GM23338 (cell line): ENCODE measurements around the gene GLG1.

ENCODE experiments used
- CREB1 ChIP-seq: fragments of 250-450 bp; sonication (Bioruptor Pico); IDR thresholded peaks from 2 replicates; pipeline ENCODE4 v1.5.0; 2020; ENCODE audit warnings: low read depth, mild to moderate bottlenecking, moderate library complexity
- CTCF ChIP-seq, 2 experiments: fragments of 200-600 bp in 1 of 2; sonication (generic) in 1 of 2; conservative IDR thresholded peaks; 2 replicates each; pipeline versions ENCODE4 v1.5.1 to v1.6.1; 2016 to 2017; ENCODE audit warnings: antibody characterized with exemption in 2 of 2, low read depth in 2 of 2, mild to moderate bottlenecking in 2 of 2, moderate library complexity in 1 of 2
- EZH2 ChIP-seq: fragments of 200-600 bp; sonication (generic); IDR thresholded peaks from one replicate; pipeline ENCODE4 v1.8.0; 2017; ENCODE audit warnings: antibody characterized with exemption, mild to moderate bottlenecking, low read depth; ENCODE audit not compliant: unreplicated experiment
- EZH2phosphoT487 ChIP-seq: fragments of 200-600 bp; sonication (generic); IDR thresholded peaks from one replicate; pipeline ENCODE4 v1.8.1; 2018; ENCODE audit warnings: antibody characterized with exemption; ENCODE audit not compliant: unreplicated experiment
- JUNB ChIP-seq: IDR thresholded peaks from one replicate; pipeline ENCODE4 v1.6.1; 2016; ENCODE audit warnings: antibody characterized with exemption; ENCODE audit not compliant: unreplicated experiment
- POLR2AphosphoS5 ChIP-seq: IDR thresholded peaks from 2 replicates; pipeline ENCODE4 v1.6.1; 2016; ENCODE audit warnings: antibody characterized with exemption, low read depth
- REST ChIP-seq: IDR thresholded peaks from one replicate; pipeline ENCODE4 v1.6.1; 2018; ENCODE audit warnings: antibody characterized with exemption; ENCODE audit not compliant: unreplicated experiment
- ZNF114 ChIP-seq: fragments of 250-450 bp; sonication (Bioruptor Pico); IDR thresholded peaks from 2 replicates; pipeline ENCODE4 v1.5.0; 2020; ENCODE audit warnings: mild to moderate bottlenecking, moderate library complexity
- ZNF331 ChIP-seq: fragments of 250-450 bp; sonication (Bioruptor Pico); IDR thresholded peaks from 2 replicates; pipeline ENCODE4 v1.5.0; 2020; ENCODE audit warnings: low read depth, mild to moderate bottlenecking, moderate library complexity
- ZNF462 ChIP-seq: fragments of 250-450 bp; sonication (Bioruptor Pico); IDR thresholded peaks from 2 replicates; pipeline ENCODE4 v1.5.0; 2020; ENCODE audit warnings: mild to moderate bottlenecking, moderate library complexity

GRCh38 chr16:74501484-74502478, 105.1 kb downstream of the GLG1 start:
- no peak for TF ChIP-seq CTCF (conservative IDR thresholded peaks at IDR 0.05; ENCODE audit: low read depth in 2 of 2)
- TF ChIP-seq JUNB, result no peak
- no peak for TF ChIP-seq ZNF462 (CRISPR knock-in tag)
- TF ChIP-seq POLR2AphosphoS5, result no peak
- no peak for TF ChIP-seq REST
- TF ChIP-seq EZH2, result no peak
- TF ChIP-seq EZH2phosphoT487, result no peak
- TF ChIP-seq ZNF114 (CRISPR knock-in tag), result no peak
- no peak for TF ChIP-seq CREB1 (CRISPR knock-in tag)
- TF ChIP-seq ZNF331 (CRISPR knock-in tag), result no peak
